Germinal center (tissue), 1 donor: Measurements from ENCODE around the gene ZSWIM5.

Experiments
- DNase-seq: peaks from one replicate; pipeline ENCODE4 v3.0.0; 2012; ENCODE audit warnings: mixed read lengths, low spot score

The ZSWIM5 gene

DNA sequence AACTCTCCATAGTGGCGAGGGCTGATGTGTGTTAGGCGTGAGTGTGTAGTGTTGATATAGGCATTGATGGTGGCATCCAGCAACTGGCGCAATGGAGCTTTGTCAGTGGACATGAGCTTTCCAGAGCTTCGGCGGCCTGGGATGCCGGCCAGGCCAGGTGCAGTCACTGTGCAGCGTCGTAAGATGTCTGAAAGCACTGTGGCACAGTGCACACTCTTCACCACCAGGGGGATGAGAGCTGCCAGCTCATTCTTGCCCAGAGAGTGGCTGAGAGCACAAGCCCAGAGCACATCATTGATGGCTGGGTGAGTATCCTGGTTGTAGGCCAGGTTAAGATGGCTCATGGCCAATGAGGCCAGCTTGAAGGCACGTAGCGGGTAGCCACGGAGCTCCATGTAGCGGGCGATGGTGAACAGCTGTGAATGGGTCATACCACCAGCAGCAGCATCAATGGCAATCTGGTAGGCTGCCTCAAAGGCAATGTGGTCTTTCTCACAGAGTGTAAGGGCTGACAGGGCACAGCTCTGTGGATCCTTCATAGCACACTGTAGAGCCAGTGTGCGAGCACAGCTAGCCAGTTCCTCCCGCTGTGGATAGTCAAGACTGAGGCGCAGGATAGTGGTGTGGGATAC lies 187.7 kb downstream of the ZSWIM5 start:
- DNase-seq: peak; percentile 36

- no peak for DNase-seq
Observed at GRCh38 chr1:45016767-45017166, 189.6 kb downstream of the ZSWIM5 start.

DNA sequence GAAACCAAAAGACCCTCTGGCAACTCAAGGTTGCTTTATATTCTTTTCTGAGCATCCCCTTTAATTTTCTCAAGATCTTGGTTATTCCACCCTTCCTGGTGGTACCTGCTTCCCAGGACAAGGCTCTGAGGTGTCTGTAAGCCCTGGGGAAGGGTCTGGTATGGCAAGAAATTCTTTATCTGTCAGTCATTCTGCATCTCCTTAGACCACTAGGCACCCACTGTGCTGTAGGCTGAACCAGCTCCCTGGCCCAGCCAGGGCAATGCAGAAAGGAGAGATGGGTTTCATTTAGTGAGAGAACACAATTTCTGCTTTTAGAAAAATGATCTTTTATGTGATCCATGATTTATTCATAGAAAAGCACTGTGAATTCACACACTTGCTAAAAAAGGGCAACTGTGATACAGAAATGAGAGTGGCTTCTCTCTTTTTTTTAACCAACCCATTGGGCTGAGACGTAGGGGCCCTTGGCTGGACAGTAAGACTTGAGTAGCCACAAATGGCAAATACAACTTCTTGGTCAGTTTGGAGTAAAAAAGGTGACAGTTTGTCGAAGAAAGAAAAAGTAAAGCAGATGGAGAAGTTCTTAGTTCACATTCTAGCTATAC lies 190.2 kb downstream of the ZSWIM5 start:
- no peak for DNase-seq

GRCh38 chr1:45015683-45016082 lies 190.7 kb downstream of the ZSWIM5 start:
- no peak for DNase-seq

- DNase-seq: peak; percentile 79
Observed at GRCh38 chr1:45014321-45015028, 191.9 kb downstream of the ZSWIM5 start.

DNA sequence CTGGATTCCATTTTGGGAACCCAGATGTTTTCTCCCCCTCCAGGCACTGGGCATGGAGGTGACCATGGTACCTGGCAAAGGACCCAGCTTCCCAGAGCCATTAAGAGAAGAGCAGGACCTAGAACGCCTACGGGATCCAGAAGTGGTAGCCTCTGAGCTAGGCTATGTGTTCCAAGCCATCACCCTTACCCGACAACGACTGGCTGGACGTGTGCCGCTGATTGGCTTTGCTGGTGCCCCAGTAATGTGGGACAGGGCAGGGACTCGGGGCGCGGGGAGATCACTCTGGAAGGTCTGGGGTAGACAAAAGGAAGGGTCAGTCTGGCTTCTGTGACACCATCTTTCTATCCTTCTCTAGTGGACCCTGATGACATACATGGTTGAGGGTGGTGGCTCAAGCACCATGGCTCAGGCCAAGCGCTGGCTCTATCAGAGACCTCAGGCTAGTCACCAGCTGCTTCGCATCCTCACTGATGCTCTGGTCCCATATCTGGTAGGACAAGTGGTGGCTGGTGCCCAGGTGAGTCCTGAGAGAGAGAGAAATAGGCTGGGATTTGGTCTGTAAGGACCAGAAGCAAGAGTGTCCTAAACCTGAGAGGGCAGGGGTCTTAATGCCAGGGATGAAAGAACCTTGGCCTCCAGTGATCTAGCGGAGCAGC lies 192.7 kb downstream of the ZSWIM5 start:
- no peak for DNase-seq

- no peak for DNase-seq
Observed at GRCh38 chr1:45012639-45013278, 193.6 kb downstream of the ZSWIM5 start.

DNA sequence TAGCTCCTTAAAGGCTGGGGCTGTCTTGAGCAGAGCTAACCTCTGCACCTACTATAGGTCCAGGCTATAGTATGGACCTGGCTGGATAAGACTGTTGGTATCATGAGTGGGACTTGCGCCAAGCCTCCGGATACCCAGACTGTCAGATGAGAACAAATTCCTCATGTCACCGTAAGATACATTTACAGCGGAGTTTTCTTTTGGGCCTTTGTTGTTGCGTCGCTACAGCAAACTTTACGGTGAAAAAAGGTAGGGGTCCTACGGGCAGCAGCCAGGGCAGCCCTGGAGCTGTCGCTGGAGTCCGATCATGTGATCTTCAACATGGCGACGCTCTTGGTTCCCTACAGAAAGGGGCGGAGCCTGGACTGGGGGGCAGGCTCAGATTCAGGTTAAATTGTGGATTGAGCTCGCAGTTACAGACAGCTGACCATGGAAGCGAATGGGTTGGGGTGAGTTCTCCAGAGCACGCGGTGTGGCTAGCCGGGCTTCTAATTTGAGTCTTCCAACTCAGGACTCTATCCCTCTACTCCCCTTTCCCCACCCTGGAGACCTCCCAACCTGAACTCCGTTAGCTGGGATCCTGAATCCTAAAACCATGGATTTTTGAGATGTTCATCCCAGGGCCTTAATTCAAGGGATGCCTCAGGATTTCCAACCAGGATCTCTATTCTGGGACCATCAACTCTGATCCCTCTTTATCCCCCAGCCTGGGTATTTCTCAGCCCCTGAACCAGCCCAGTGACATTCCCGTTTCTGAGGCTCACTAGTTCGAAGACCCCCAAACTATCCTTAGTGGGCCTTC lies 194.4 kb downstream of the ZSWIM5 start, which contains the start of gene UROD:
TSS of gene UROD (plus strand) at position 418 of the 802 bp plus-strand sequence. CDS start at position 430, 12 bp downstream.
- DNase-seq: peak; percentile 95

DNA sequence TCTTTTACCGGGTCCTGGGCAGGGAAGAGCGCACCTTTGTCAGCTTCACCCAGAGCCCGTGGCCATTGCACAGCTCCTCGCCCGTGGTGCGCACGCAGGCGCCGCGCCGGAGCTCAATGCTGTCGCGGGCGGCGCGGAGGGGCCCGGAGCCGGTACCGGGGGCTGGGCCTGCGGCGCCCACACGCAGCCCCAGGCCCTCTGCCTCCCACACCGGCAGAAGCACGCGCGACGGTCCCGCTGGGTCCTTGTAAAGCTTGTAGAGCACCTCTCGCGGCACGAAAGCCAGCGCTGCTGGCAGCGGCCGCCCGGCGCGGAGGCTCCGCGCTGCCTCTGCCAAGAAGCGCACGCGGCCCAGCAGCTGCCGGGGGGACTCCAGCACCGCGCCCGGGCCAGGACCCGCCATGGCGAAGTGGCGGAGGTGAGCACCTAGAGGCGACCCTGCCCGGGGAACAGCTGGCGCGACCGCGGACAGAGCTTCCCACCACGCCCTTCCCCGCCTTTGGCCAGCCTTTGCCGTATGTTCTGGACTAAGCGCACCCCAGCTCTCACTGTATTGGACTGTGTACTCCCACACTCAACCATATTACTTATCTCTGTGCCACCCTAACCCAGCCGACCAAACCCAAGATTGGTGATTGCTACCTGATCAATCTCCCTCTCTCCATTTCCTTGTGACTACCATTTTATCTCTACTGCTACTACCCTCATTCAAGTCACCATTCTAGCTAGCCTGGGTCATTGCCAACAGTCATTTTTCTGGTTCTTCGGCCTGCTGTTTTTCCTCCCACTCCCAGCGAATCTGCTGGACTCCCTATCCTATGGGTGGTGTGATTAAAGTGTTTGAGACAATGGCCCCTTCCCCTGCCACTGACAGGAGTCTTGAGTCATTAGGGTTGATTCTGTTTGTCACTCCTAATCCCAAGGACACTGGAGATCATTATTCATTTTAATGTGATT lies 195.3 kb downstream of the ZSWIM5 start, which contains the start of gene HECTD3:
TSS of gene HECTD3 (minus strand) at position 470 of the 957 bp plus-strand sequence. CDS start at position 403, 67 bp downstream.
- peak; percentile 76 for DNase-seq

- DNase-seq: peak; percentile 43
Observed at GRCh38 chr1:45009956-45010854, 196.2 kb downstream of the ZSWIM5 start.

DNA sequence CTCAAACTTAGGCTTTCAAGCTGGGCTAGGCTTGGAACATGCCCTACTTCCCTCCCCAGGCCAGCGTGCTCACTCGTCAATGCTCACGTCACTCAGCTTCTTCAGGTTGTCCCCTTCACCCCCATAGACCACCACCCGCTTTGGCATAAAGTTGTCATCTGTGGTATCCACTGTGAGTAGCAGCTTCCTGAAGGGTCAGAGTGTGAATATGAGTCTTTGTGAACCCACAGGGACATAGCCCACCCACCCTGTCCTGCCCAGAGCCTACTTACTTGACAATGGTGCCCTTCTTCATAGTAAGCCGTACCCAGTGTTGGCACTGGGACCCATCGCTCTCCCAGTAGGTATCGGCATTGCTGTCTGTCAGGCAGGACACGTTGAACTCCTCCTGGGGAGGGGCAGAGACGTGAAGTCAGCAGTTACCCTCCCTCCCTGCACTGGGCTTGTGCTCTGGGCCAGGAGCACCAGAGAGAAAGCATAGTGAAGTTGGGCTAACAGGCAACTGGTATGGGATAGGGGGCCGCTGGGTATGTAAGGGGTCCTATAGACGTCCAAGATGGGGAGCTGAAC lies 197.0 kb downstream of the ZSWIM5 start:
- DNase-seq: no peak

GRCh38 chr1:45008516-45008915 lies 197.9 kb downstream of the ZSWIM5 start:
- no peak for DNase-seq

GRCh38 chr1:45008076-45008475 lies 198.3 kb downstream of the ZSWIM5 start:
- no peak for DNase-seq

DNA sequence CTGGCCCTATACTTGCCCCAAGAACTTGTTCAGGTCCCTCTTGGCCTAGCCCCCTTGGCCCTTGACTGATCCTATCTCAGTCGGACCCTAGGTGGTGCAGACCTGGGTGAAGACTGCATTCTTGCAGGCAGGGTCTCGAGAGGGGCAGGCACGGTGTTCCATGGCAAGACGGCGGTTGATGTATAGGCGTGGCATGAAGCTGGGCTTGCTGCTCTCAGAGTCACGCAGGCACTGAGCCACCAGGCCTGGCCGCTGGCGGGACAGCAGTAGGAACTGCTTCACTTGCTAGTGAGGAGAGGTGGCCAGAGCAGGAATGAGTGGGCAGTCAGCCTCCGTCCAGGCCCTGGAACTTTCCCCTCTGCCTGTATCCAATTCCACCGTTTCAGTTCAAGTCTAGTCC lies 199.1 kb downstream of the ZSWIM5 start:
- DNase-seq: no peak

DNA sequence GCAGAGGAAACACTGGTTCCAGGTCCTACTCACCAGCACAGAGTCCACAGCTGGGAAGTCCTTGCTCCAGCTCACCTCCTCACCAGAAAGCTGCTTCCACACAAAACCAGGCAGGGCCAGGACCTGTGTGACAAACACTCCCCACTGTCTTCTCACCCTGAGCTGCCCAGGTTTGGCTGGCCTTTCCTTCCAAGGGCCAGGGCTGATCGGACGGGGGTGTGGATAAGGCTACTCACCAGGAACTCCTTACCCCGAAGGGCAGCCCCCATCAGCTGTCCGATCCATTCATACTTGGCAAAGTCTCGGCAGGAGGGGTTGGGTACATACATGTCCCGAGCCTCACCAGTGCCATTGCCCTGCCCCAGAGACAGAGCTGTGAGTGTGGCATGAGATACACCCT lies 200.6 kb downstream of the ZSWIM5 start:
- no peak for DNase-seq

- no peak for DNase-seq
Observed at GRCh38 chr1:45004281-45004920, 202.0 kb downstream of the ZSWIM5 start.

DNA sequence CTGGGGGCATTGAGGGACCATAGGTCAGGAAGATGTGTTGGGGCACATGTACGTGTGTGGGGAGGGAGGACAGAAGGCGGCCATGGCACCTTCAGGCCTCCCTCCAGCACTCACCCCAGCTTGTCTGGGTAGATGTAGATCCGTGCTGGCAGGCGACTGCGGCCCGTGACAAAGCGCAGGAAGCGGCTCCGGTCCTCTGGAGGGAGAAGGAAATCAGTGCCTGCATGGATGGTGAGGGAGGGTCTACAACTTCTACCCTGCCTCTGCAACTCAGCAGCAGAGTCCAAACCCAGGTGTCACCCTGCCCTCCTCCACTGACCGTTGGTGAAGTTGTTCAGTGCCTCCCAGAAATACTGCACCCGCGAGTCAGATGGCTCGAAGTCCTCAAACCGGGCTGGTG lies 202.7 kb downstream of the ZSWIM5 start:
- DNase-seq: no peak
